OCI-LY3 (cell line): ENCODE data around the gene SPARCL1.
"Not testable (repeated sequence)": the region's sequence is repeated elsewhere in the genome, so short reads cannot be mapped to it uniquely, and the experiment has no call there.

Source experiments
- H2AFZ ChIP-seq: fragments of 200-600, 300-600 bp; shearing (Covaris generic); 2 replicates; pipeline ENCODE4 v1.6.0; 2014; ENCODE audit warnings: antibody characterized with exemption, low read depth, low read length
- H3K27ac ChIP-seq: fragments of 200-600, 300-600 bp; sonication (generic); 2 replicates; pipeline ENCODE4 v1.5.1; 2014; ENCODE audit warnings: mild to moderate bottlenecking, low read length, moderate library complexity, mixed read lengths
- H3K27me3 ChIP-seq: fragments of 200-600, 300-600 bp; sonication (generic); 2 replicates; pipeline ENCODE4 v1.6.1; 2014; ENCODE audit warnings: low read depth, low read length, mixed read lengths
- H3K36me3 ChIP-seq: fragments of 200-600, 300-600 bp; sonication (generic); replicated peaks from 2 replicates; pipeline ENCODE3; 2014; ENCODE audit warnings: low read depth, low read length, mixed read lengths
- H3K4me1 ChIP-seq: fragments of 300-600, 200-600 bp; sonication (generic); 2 replicates; pipeline ENCODE4 v1.6.1; 2014; ENCODE audit warnings: low read length, mixed read lengths
- H3K4me2 ChIP-seq: fragments of 200-600, 300-600 bp; sonication (generic); 2 replicates; pipeline ENCODE4 v1.6.1; 2014; ENCODE audit warnings: low read length, mixed read lengths
- H3K4me3 ChIP-seq: fragments of 300-600, 200-600 bp; sonication (generic); 2 replicates; pipeline ENCODE4 v1.5.1; 2014; ENCODE audit warnings: antibody characterized with exemption, mild to moderate bottlenecking, low read length, moderate library complexity
- H3K79me2 ChIP-seq: fragments of 300-600, 200-600 bp; shearing (Covaris generic); 2 replicates; pipeline ENCODE4 v1.6.1; 2014; ENCODE audit warnings: mild to moderate bottlenecking, low read length, mixed read lengths
- H3K9ac ChIP-seq: fragments of 300-600, 200-600 bp; shearing (Covaris generic); 2 replicates; pipeline ENCODE4 v1.6.0; 2014; ENCODE audit warnings: mild to moderate bottlenecking, low read length, moderate library complexity
- H3K9me3 ChIP-seq: fragments of 200-600, 300-600 bp; shearing (Covaris generic); 2 replicates; pipeline ENCODE4 v1.6.1; 2014; ENCODE audit warnings: low read length, mixed read lengths; ENCODE audit not compliant: insufficient read depth
- H4K20me1 ChIP-seq: fragments of 200-600, 300-600 bp; sonication (generic); 2 replicates; pipeline ENCODE4 v1.6.1; 2016; ENCODE audit warnings: low read length, mixed read lengths; ENCODE audit not compliant: insufficient read depth
- EZH2phosphoT487 ChIP-seq: fragments of 200-600 bp; shearing (Covaris generic); IDR thresholded peaks from 2 replicates; pipeline ENCODE4 v1.6.1; 2018; ENCODE audit warnings: antibody characterized with exemption, mixed run types, low read depth
- TF ChIP-seq, protein P1 (sequence below): fragments of 200-600, 300-600 bp; sonication (generic); IDR thresholded peaks from 2 replicates; pipeline ENCODE4 v1.5.1; 2014; ENCODE audit warnings: antibody characterized with exemption, low read length, low read depth

SPARCL1 gene

DNA sequence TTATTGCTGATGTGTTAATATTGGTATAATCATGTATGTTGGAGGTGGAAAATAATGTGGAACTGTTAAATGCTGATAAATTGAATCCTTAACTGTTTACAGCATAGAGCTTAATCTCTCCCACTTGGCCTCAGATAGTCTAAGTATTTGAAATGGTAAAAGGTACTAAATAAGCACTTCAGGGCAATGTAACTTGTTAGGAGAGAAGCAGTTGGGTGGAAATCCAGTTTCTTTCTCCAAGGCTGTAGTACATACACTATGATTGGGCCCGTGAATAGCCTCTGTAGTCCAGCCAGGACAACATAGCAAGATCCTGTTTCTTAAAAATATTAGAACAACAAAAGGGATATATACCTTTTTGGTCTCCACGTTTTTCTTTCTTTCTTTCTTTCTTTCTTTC, 67.1 kb downstream of the SPARCL1 start:
- no peak overlapping the region for H3K4me3 ChIP-seq

DNA sequence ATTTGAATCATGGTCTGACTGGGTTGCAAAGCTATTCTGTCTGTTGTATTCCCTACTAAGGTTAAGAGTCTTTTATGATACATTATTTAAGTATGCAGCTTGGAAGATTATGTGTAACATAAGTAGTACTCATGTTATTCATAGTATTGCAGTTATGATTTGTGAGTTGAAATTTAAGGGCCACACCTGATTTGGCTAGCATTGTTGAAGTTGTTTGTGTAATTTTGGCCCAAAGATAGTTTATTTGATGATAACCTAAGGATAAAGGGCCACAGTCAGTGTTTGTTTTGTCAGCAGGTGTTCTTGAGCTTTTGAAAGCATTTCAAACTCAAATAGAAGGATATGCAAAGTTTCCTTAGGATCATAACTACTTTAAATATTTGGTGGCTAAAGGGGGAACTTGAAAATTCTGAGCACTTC, 67.9 kb downstream of the SPARCL1 start:
- no peaks in the 10 kb centered on the region for H3K79me2 ChIP-seq
- H3K4me2 ChIP-seq, result no peak overlapping the region
- no peaks in the 10 kb centered on the region for H3K27me3 ChIP-seq
- no peaks in the 10 kb centered on the region for H3K9me3 ChIP-seq
- H3K36me3 ChIP-seq, result peaks cover 16% of the 10 kb centered on the region
- no peak for TF ChIP-seq EZH2phosphoT487
- TF ChIP-seq, protein P1, sequence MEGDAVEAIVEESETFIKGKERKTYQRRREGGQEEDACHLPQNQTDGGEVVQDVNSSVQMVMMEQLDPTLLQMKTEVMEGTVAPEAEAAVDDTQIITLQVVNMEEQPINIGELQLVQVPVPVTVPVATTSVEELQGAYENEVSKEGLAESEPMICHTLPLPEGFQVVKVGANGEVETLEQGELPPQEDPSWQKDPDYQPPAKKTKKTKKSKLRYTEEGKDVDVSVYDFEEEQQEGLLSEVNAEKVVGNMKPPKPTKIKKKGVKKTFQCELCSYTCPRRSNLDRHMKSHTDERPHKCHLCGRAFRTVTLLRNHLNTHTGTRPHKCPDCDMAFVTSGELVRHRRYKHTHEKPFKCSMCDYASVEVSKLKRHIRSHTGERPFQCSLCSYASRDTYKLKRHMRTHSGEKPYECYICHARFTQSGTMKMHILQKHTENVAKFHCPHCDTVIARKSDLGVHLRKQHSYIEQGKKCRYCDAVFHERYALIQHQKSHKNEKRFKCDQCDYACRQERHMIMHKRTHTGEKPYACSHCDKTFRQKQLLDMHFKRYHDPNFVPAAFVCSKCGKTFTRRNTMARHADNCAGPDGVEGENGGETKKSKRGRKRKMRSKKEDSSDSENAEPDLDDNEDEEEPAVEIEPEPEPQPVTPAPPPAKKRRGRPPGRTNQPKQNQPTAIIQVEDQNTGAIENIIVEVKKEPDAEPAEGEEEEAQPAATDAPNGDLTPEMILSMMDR, result no peak
- H4K20me1 ChIP-seq, result no peaks in the 10 kb centered on the region
- H2AFZ ChIP-seq, result no peak overlapping the region
- H3K4me3 ChIP-seq, result no peak overlapping the region
- no peak overlapping the region for H3K9ac ChIP-seq
- no peak overlapping the region for H3K27ac ChIP-seq
- no peaks in the 10 kb centered on the region for H3K4me1 ChIP-seq

More for the DNA sequence above, 67.1 kb downstream of the SPARCL1 start:
- Histone ChIP-seq H3K9me3 (no peaks in the 10 kb centered on the region), H3K27ac (no peak overlapping the region), H3K9ac (no peak overlapping the region), H3K36me3 (peaks cover 16% of the 10 kb centered on the region), H3K79me2 (no peaks in the 10 kb centered on the region), H2AFZ (no peak overlapping the region), H3K4me2 (no peak overlapping the region), H3K27me3 (no peaks in the 10 kb centered on the region), H3K4me1 (no peaks in the 10 kb centered on the region), H4K20me1 (no peaks in the 10 kb centered on the region)
- no peak for TF ChIP-seq EZH2phosphoT487
- TF ChIP-seq, protein P1, result no peak

DNA sequence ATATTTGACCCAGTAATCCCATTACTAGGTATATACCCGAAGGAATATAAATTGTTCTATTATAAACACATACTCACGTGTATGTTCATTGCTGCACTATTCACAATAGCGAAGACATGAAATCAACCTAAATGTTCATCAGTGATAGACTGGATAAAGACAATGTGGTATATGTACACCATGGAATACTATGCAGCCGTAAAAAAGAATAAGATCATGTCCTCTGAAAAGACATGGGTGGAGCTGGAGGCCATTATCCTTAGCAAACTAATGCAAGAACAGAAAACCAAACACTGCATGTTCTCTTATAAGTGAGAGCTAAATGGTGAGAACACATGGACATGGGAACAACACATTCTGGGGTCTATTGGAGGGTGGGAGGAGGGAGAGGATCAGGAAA, 70.3 kb downstream of the SPARCL1 start:
- Histone ChIP-seq H3K79me2 (no peaks in the 10 kb centered on the region), H4K20me1 (no peaks in the 10 kb centered on the region), H3K27ac (no peak overlapping the region), H3K9ac (no peak overlapping the region), H3K4me1 (no peaks in the 10 kb centered on the region), H2AFZ (no peak overlapping the region), H3K27me3 (no peaks in the 10 kb centered on the region), H3K36me3 (peaks cover 16% of the 10 kb centered on the region), H3K4me3 (no peak overlapping the region), H3K4me2 (no peak overlapping the region), H3K9me3 (no peaks in the 10 kb centered on the region)
- TF ChIP-seq, protein P1, result no peak
- TF ChIP-seq EZH2phosphoT487, result no peak

- Histone ChIP-seq H3K9ac (no peak overlapping the region), H3K27ac (no peak overlapping the region), H2AFZ (no peak overlapping the region), H3K79me2 (no peaks in the 10 kb centered on the region), H3K9me3 (no peaks in the 10 kb centered on the region), H3K4me1 (no peaks in the 10 kb centered on the region), H3K4me2 (no peak overlapping the region), H3K36me3 (peaks cover 8% of the 10 kb centered on the region), H3K27me3 (no peaks in the 10 kb centered on the region), H3K4me3 (no peak overlapping the region), H4K20me1 (no peaks in the 10 kb centered on the region)
- TF ChIP-seq, protein P1, result no peak
- no peak for TF ChIP-seq EZH2phosphoT487
These were observed 77.6 kb downstream of the SPARCL1 start for GRCh38 chr4:87451537-87451936.

GRCh38 chr4:87446375-87446774, 82.8 kb downstream of the SPARCL1 start:
- not testable (repeated sequence) for H3K79me2 ChIP-seq, H3K4me1 ChIP-seq, H2AFZ ChIP-seq, H3K36me3 ChIP-seq, H3K27me3 ChIP-seq, H3K9me3 ChIP-seq, H3K9ac ChIP-seq, H3K4me2 ChIP-seq, H3K4me3 ChIP-seq, H3K27ac ChIP-seq, H4K20me1 ChIP-seq
